ENCODE results near the gene MIEF2. TPM values are rescaled to one million over a fixed set of nuclear protein-coding genes. Genes with fewer than 3 reads are reported as not detected.
"Not testable (repeated sequence)": the region's sequence is repeated elsewhere in the genome, so short reads cannot be mapped to it uniquely, and the experiment has no call there.

MIEF2 gene
- total and polyA plus RNA-seq, 8 donors = 2.1 to 254 (median 9.1) TPM

- Histone ChIP-seq H3K4me1 (peaks cover 0 to 12% (median 2%) of the 10 kb centered on the region in 4 donors), H3K4me3 (no peak overlapping the region), H3K27ac (peak overlapping the region in 2 of 5 donors; percentile 30 to 38), H3K36me3 (peaks cover 49 to 94% (median 90%) of the 10 kb centered on the region in 4 donors), H3K9me3 (no peaks in the 10 kb centered on the region), H3K27me3 (no peaks in the 10 kb centered on the region)
- peak; percentile 33 to 42 for DNase-seq
- TF ChIP-seq POLR2A (IDR thresholded peaks at IDR 0.05) (no peak), POLR2AphosphoS5 (IDR thresholded peaks at IDR 0.05) (no peak), CTCF (IDR thresholded peaks at IDR 0.05) (no peak)
- WGBS, 5 donors = 69 to 84% (median 78%) methylated on average over 8 of the region's 8 CpGs
- intact Hi-C loops (cut with DNase I; ENCODE audit: low total_unique reads) = no loop called here
Observed at GRCh38 chr17:18300725-18301480, 40.4 kb downstream of the MIEF2 start.

DNA sequence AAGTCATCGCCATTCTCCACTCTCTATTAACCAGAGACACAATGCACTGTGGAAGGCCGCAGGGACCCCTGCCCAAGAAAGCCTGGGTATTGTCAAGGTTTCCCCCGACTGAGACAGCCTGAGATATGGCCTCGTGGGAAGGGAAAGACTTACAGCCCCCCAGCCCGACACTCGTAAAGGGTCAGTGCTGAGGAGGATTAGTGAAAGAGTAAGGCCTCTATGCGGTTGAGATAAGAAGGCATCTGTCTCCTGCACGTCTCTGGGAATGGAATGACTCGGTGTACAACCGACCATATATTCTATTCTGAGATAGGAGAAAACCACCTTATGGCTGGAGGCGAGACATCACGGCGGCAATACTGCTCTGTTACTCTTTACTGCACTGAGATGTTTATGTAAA is 42.7 kb downstream of the MIEF2 start:
- WGBS, 5 donors = 84 to 94% (median 91%) methylated on average over 13 of the region's 13 CpGs
- H3K4me3 ChIP-seq; H3K27ac ChIP-seq; H3K9me3 ChIP-seq; H3K27me3 ChIP-seq; DNase-seq; intact Hi-C loops (cut with DNase I; ENCODE audit: low total_unique reads): not testable (repeated sequence)
- peaks cover 0 to 12% (median 2%) of the 10 kb centered on the region in 4 donors for H3K4me1 ChIP-seq
- H3K36me3 ChIP-seq = peaks cover 69 to 100% (median 98%) of the 10 kb centered on the region in 4 donors

GRCh38 chr17:18309202-18309601 is 48.7 kb downstream of the MIEF2 start:
- intact Hi-C loops (cut with DNase I; ENCODE audit: low total_unique reads) = no loop called here
- H3K36me3 ChIP-seq = peaks cover 37 to 75% (median 65%) of the 10 kb centered on the region in 4 donors
- no peak overlapping the region for H3K4me3 ChIP-seq
- TF ChIP-seq POLR2A (IDR thresholded peaks at IDR 0.05) (no peak), EP300 (IDR thresholded peaks at IDR 0.05) (no peak), CTCF (IDR thresholded peaks at IDR 0.05) (no peak), POLR2AphosphoS5 (IDR thresholded peaks at IDR 0.05) (no peak)
- WGBS, 5 donors = 91 to 96% (median 94%) methylated on average over 4 of the region's 4 CpGs
- no peaks in the 10 kb centered on the region for H3K9me3 ChIP-seq
- H3K4me1 ChIP-seq = peaks cover 12 to 40% (median 24%) of the 10 kb centered on the region in 4 donors
- no peaks in the 10 kb centered on the region for H3K27me3 ChIP-seq
- no peak overlapping the region for H3K27ac ChIP-seq
- DNase-seq = no peak

DNA sequence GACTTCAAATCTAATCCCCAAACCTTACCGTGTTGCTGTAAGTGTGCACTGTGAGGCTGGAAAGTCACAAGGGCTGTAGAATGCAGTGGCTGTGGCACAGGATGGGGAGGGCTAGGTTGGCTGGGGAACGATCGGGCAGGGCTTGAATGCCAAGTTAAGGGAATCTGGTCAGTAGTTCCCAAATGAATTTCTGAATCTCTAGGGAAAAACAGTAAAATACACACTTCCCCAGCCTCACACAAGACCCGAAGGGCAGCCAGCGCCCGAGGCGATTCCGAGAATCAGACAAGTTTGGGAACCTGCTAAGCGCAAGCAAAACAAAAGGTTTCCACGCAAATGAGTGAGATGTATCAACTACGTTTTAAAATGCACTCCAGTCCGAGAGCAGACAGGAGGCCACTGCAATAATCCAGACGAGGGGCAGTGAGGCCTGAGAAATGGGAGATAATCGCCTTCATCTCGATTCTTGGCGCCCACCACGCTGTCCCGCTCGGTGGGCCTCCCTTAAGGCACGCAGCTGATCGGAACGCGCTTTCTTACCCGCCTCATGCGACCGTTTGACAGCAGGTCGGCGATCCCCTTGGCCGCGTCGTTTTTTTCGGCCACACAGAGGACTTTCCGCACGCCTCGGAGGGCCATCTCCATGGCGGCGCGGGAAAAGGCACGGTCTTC is 53.7 kb downstream of the MIEF2 start:
- H3K4me3 ChIP-seq = peak overlapping the region; percentile 76 to 98 (median 98)
- H3K4me1 ChIP-seq = peaks cover 49 to 80% (median 65%) of the 10 kb centered on the region in 4 donors
- intact Hi-C loops (cut with DNase I; ENCODE audit: low total_unique reads) = loop anchor here (10.0 kb wide), 1 partner anchor 49 kb away; the partner anchor contains the start of gene MIEF2
- H3K27me3 ChIP-seq = no peaks in the 10 kb centered on the region
- 0 to 1% (median 0%) methylated on average over 22 to 39 of the region's 39 CpGs for WGBS, 5 donors
- H3K36me3 ChIP-seq = peaks cover 5 to 52% (median 39%) of the 10 kb centered on the region in 4 donors
- TF ChIP-seq POLR2A (IDR thresholded peaks at IDR 0.05) = no peak
- no peak for TF ChIP-seq CTCF (IDR thresholded peaks at IDR 0.05)
- TF ChIP-seq POLR2AphosphoS5 (IDR thresholded peaks at IDR 0.05) = no peak
- TF ChIP-seq EP300 (IDR thresholded peaks at IDR 0.05) = no peak
- no peaks in the 10 kb centered on the region for H3K9me3 ChIP-seq
- peak in 1 of 2 donors; percentile 40 for DNase-seq
- H3K27ac ChIP-seq = peak overlapping the region; percentile 85 to 96 (median 93)
